HUES6 (cell line): Measurements from ENCODE around the gene NARF.
"Not testable (repeated sequence)": the region's sequence is repeated elsewhere in the genome, so short reads cannot be mapped to it uniquely, and the experiment has no call there.

Experiments used
- H3K27ac ChIP-seq: 2 replicates; pipeline ENCODE4 v1.7.0; 2013; ENCODE audit warnings: low read depth, mild to moderate bottlenecking, low read length, inconsistent platforms
- H3K27me3 ChIP-seq: 2 replicates; pipeline ENCODE4 v1.6.1; 2013; ENCODE audit warnings: low read length; ENCODE audit not compliant: control insufficient read depth, insufficient read depth
- H3K36me3 ChIP-seq: 2 replicates; pipeline ENCODE4 v1.6.1; 2013; ENCODE audit warnings: low read length; ENCODE audit not compliant: control insufficient read depth, insufficient read depth
- H3K4me1 ChIP-seq: 2 replicates; pipeline ENCODE4 v1.6.1; 2013; ENCODE audit warnings: low read length; ENCODE audit not compliant: control insufficient read depth, insufficient read depth
- H3K4me3 ChIP-seq: 2 replicates; pipeline ENCODE4 v1.5.1; 2013; ENCODE audit warnings: low read depth, low read length
- H3K9ac ChIP-seq: one replicate; pipeline ENCODE4 v1.6.1; 2013; ENCODE audit warnings: mild to moderate bottlenecking, low read length
- H3K9me3 ChIP-seq: 2 replicates; pipeline ENCODE4 v1.6.1; 2013; ENCODE audit warnings: low read depth, low read length; ENCODE audit not compliant: control insufficient read depth, insufficient read depth

Gene NARF

GRCh38 chr17:82527898-82528297, 69.4 kb downstream of the NARF start:
- no peaks in the 10 kb centered on the region for H3K36me3 ChIP-seq
- H3K27ac ChIP-seq, result no peak overlapping the region
- no peak overlapping the region for H3K4me3 ChIP-seq
- no peaks in the 10 kb centered on the region for H3K9me3 ChIP-seq
- peaks cover 19% of the 10 kb centered on the region for H3K4me1 ChIP-seq
- H3K9ac ChIP-seq, result no peak overlapping the region
- H3K27me3 ChIP-seq, result no peaks in the 10 kb centered on the region

GRCh38 chr17:82528484-82529265, 70.1 kb downstream of the NARF start:
- Histone ChIP-seq H3K4me3 (no peak overlapping the region), H3K36me3 (no peaks in the 10 kb centered on the region), H3K27me3 (no peaks in the 10 kb centered on the region), H3K9ac (no peak overlapping the region), H3K27ac (no peak overlapping the region), H3K9me3 (no peaks in the 10 kb centered on the region), H3K4me1 (peaks cover 21% of the 10 kb centered on the region)

DNA sequence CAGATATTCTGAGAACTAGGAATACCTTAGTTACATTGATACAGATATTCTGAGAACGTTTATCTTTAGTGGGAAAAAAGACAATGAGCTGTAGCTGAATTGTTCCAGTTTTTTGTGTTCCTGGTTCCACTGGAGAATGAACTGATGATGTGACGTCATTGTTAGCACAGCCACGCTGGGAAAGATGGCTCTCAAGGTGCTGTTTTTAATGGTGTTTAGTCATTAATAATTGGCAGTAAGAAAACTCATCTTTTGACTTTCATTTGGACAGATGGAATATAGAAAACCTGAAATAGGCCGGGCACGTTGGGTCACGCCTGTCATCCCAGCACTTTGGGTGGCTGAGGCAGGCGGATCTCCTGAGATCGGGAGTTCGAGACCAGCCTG, 71.4 kb downstream of the NARF start:
- peaks cover 29% of the 10 kb centered on the region for H3K4me1 ChIP-seq
- H3K27me3 ChIP-seq, result no peaks in the 10 kb centered on the region
- no peaks in the 10 kb centered on the region for H3K9me3 ChIP-seq
- no peak overlapping the region for H3K27ac ChIP-seq
- peak overlapping the region; percentile 4 for H3K9ac ChIP-seq
- no peaks in the 10 kb centered on the region for H3K36me3 ChIP-seq
- no peak overlapping the region for H3K4me3 ChIP-seq

DNA sequence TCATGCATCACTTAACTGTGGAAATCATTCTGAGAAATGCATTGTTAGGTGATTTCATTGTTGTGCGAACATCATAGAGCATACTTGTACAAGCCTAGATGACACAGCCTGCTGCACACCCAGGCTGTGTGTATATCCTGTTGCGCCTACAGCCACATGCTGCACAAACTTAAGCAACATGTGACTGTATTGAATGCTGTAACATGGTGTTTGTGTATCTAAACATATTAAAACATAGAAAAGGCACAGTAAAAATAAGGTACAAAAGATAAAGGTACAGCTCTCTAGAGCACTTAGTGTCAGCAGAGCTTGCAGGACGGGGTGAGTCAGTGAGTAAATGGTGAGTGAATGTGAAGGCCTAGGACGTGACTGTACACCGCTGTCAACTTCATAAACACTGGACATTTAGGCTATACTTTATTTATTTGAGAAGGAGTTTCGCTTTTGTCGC, 72.9 kb downstream of the NARF start:
- peaks cover 43% of the 10 kb centered on the region for H3K4me1 ChIP-seq
- H3K9ac ChIP-seq, result no peak overlapping the region
- H3K27me3 ChIP-seq, result no peaks in the 10 kb centered on the region
- no peaks in the 10 kb centered on the region for H3K36me3 ChIP-seq
- no peak overlapping the region for H3K4me3 ChIP-seq
- H3K9me3 ChIP-seq, result no peaks in the 10 kb centered on the region
- no peak overlapping the region for H3K27ac ChIP-seq

DNA sequence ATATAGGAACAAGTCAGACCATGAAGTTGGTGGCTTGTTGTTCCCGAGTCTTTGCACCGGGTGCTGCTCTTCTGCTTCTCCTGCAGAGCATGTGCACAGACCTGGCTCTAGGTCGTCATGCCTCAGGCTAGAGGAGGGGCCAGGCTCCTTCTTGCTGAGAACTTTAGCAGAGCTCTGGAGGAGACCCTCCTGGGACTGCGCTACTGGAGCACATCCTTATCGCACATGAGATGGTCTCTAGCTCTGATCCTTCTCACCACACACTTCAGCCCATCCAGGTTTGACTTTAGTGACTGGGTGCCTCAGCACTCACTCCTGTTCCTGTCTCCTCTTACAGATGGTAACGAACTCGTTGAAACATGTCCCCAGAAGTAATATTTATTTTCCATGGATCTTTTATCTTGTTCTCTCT, 75.9 kb downstream of the NARF start:
- Histone ChIP-seq H3K27me3 (no peaks in the 10 kb centered on the region), H3K4me1 (peaks cover 39% of the 10 kb centered on the region), H3K9ac (no peak overlapping the region), H3K9me3 (no peaks in the 10 kb centered on the region), H3K4me3 (no peak overlapping the region), H3K27ac (no peak overlapping the region), H3K36me3 (no peaks in the 10 kb centered on the region)

- peak overlapping the region; percentile 63 for H3K27ac ChIP-seq
- no peaks in the 10 kb centered on the region for H3K36me3 ChIP-seq
- H3K4me1 ChIP-seq, result peaks cover 33% of the 10 kb centered on the region
- H3K27me3 ChIP-seq, result no peaks in the 10 kb centered on the region
- H3K4me3 ChIP-seq, result no peak overlapping the region
- peak overlapping the region; percentile 29 for H3K9ac ChIP-seq
- no peaks in the 10 kb centered on the region for H3K9me3 ChIP-seq
Observed at GRCh38 chr17:82536512-82537201, 78.1 kb downstream of the NARF start.

- H3K4me3 ChIP-seq, H3K9me3 ChIP-seq, H3K27me3 ChIP-seq, H3K9ac ChIP-seq, H3K36me3 ChIP-seq, H3K27ac ChIP-seq: not testable (repeated sequence)
- peaks cover 33% of the 10 kb centered on the region for H3K4me1 ChIP-seq
Observed at GRCh38 chr17:82537228-82537627, 78.7 kb downstream of the NARF start.

DNA sequence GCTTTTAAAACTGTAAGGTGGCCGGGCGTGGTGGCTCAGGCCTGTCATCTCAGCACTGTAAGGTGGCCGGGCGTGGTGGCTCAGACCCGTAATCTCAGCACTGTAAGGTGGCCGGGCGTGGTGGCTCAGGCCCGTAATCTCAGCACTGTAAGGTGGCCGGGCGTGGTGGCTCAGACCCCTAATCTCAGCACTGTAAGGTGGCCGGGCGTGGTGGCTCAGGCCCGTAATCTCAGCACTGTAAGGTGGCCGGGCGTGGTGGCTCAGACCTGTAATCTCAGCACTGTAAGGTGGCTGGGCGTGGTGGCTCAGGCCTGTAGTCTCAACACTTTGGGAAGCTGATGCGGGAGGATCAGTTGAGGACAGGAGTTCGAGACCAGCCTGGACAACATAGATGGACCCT, 80.5 kb downstream of the NARF start:
- H3K27ac ChIP-seq, H3K36me3 ChIP-seq, H3K4me3 ChIP-seq, H3K27me3 ChIP-seq, H3K9ac ChIP-seq, H3K9me3 ChIP-seq: not testable (repeated sequence)
- peaks cover 27% of the 10 kb centered on the region for H3K4me1 ChIP-seq
